ENCODE measurements around the gene EIF2S1.

EIF2S1 gene

GRCh38 chr14:67416810-67417209 lies 56.7 kb downstream of the EIF2S1 start:
- Histone ChIP-seq H3K4me3 (replicated peaks; ENCODE audit: low read depth, low read length) (no peak overlapping the region), H3K27me3 (replicated peaks; ENCODE audit: control insufficient read depth, insufficient read depth, low read length) (peaks cover 2% of the 10 kb centered on the region; the same call in 1 of the 2 replicates), H3K36me3 (ENCODE audit: control insufficient read depth, insufficient read depth, low read length) (no peaks in the 10 kb centered on the region)
- TF ChIP-seq CTCF (IDR thresholded peaks at IDR 0.05; ENCODE audit: insufficient read depth, low read length, poor library complexity, severe bottlenecking), result no peak
- DNase-seq (ENCODE audit: extremely low read depth, insufficient read length), result no peak

GRCh38 chr14:67417633-67418032 lies 57.5 kb downstream of the EIF2S1 start:
- no peak for DNase-seq (ENCODE audit: extremely low read depth, insufficient read length)
- Histone ChIP-seq H3K4me3 (replicated peaks; ENCODE audit: low read depth, low read length) (no peak overlapping the region), H3K27me3 (replicated peaks; ENCODE audit: control insufficient read depth, insufficient read depth, low read length) (peaks cover 2% of the 10 kb centered on the region; the same call in 1 of the 2 replicates), H3K36me3 (ENCODE audit: control insufficient read depth, insufficient read depth, low read length) (no peaks in the 10 kb centered on the region)
- TF ChIP-seq CTCF (IDR thresholded peaks at IDR 0.05; ENCODE audit: insufficient read depth, low read length, poor library complexity, severe bottlenecking), result no peak

GRCh38 chr14:67418401-67419191 lies 58.5 kb downstream of the EIF2S1 start:
- no peak for DNase-seq (ENCODE audit: extremely low read depth, insufficient read length)
- H3K36me3 ChIP-seq (ENCODE audit: control insufficient read depth, insufficient read depth, low read length), result no peaks in the 10 kb centered on the region
- no peak for TF ChIP-seq CTCF (IDR thresholded peaks at IDR 0.05; ENCODE audit: insufficient read depth, low read length, poor library complexity, severe bottlenecking)
- H3K27me3 ChIP-seq (replicated peaks; ENCODE audit: control insufficient read depth, insufficient read depth, low read length), result peaks cover 2% of the 10 kb centered on the region
- H3K4me3 ChIP-seq (replicated peaks; ENCODE audit: low read depth, low read length), result no peak overlapping the region

- peak; percentile 71 for TF ChIP-seq CTCF (IDR thresholded peaks at IDR 0.05; ENCODE audit: insufficient read depth, low read length, poor library complexity, severe bottlenecking)
- Histone ChIP-seq H3K27me3 (replicated peaks; ENCODE audit: control insufficient read depth, insufficient read depth, low read length) (no peaks in the 10 kb centered on the region; the same call in none of the 2 replicates), H3K36me3 (ENCODE audit: control insufficient read depth, insufficient read depth, low read length) (no peaks in the 10 kb centered on the region), H3K4me3 (replicated peaks; ENCODE audit: low read depth, low read length) (no peak overlapping the region)
- DNase-seq (ENCODE audit: extremely low read depth, insufficient read length), result no peak
These were observed 60.1 kb downstream of the EIF2S1 start for GRCh38 chr14:67420102-67420739.

- Histone ChIP-seq H3K27me3 (replicated peaks; ENCODE audit: control insufficient read depth, insufficient read depth, low read length) (no peaks in the 10 kb centered on the region; the same call in none of the 2 replicates), H3K36me3 (ENCODE audit: control insufficient read depth, insufficient read depth, low read length) (no peaks in the 10 kb centered on the region), H3K4me3 (replicated peaks; ENCODE audit: low read depth, low read length) (no peak overlapping the region)
- no peak for TF ChIP-seq CTCF (IDR thresholded peaks at IDR 0.05; ENCODE audit: insufficient read depth, low read length, poor library complexity, severe bottlenecking)
- no peak for DNase-seq (ENCODE audit: extremely low read depth, insufficient read length)
These were observed 61.5 kb downstream of the EIF2S1 start for GRCh38 chr14:67421356-67422224.
